Fibroblast of skin of left quadriceps (primary cell): ENCODE results near the gene THBD.

ENCODE experiments used
- DNase-seq, 2 experiments: peaks; one replicate each; pipeline ENCODE4 v3.0.0-alpha.2; 2013; ENCODE audit warnings: low read depth in 2 of 2

Gene THBD

GRCh38 chr20:23084845-23085365 lies 35.4 kb upstream of the THBD start:
- no peak for DNase-seq

GRCh38 chr20:23084282-23084844 lies 34.9 kb upstream of the THBD start:
- DNase-seq, result no peak

DNA sequence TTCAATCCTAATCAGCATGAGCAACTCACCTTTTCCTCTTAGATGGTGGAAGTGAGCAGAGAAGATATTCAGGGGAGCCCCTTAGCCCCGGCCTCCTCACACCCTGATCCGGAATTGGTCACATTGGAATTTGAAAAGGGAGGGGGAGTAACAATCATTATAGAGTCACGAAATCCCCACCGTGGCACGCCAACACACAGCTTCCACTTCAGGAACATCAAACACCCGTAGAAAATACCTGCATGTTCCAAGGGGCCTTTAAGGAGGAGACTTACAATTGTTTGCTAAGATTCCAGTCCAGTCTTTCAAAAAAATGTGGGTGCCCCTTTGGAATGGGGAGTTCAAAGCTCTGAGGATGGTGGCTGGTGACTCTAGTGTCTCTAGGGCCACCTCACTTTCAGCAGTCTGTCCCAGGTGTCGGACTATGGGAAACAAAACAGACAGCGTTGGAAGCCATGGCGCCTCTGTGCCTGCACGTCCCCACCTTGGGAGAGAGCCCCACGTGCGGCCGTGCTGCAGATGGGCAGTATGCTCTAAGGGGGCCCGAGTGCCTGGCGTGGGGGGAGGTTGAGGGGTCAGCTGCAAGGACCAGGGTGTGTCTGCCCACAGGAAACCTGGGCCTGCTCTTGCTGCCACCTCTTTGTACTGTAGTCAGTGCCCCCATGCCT lies 34.2 kb upstream of the THBD start:
- DNase-seq, result no peak

- no peak for DNase-seq
These were observed 33.5 kb upstream of the THBD start for GRCh38 chr20:23082846-23083552.

GRCh38 chr20:23081263-23081819 lies 31.9 kb upstream of the THBD start:
- DNase-seq, result no peak

DNA sequence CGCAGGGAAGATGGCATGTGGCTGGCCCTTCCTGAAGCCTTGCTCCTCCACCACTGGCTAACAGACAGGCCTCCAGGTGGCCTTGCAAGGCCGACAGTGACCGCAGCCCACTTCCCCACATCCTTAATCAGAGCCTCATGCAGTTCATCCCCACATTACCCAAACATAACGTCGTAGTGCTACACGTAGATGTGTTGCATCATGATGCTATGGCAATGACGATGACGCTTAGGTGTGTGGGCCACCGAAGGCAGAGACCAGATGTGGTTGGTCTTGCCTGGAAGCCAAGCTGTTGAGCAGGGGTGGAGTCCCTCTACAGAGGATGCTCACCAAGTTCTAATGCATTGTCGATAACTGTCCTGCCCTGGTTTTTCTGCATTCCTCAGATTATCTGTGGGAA lies 31.0 kb upstream of the THBD start:
- no peak for DNase-seq

DNA sequence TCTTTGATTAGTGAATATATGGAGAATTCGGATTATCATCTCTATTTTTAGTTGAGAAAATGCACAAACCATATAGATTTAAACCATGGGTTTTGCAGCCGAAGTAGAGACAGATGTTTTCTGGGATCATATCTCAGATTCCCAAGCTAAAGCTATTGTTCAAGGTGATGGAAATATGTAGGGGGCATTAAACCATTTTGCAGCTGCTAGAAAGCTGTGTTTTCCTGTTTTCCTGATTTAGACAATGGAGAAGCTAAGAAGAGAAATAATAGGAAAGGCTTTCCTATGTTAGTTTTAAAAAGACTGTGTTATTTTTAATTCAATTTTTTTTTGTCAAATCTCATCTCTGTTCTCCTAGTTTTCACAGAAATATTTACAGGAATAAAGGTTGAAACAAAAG lies 30.5 kb upstream of the THBD start:
- no peak for DNase-seq

DNA sequence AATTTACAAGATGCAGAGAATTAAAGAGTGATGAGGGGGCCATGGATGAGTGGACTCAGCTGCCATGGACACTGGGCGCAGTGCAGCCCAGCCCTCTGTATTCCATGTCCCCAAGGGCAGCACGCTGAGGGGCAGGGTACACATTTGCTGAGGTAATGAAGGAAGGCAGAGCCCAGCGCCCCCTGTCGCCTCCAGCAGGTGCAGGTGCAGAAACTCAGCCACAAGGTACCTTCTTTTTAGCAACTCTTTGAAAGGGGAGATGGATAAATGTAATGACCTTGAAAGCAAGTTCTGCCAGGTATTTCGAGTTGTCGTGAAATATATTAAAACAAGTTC lies 29.5 kb upstream of the THBD start:
- no peak for DNase-seq

- no peak for DNase-seq
These were observed 29.0 kb upstream of the THBD start for GRCh38 chr20:23078351-23079015.

GRCh38 chr20:23077277-23077676 lies 27.8 kb upstream of the THBD start:
- no peak for DNase-seq

GRCh38 chr20:23074052-23074451 lies 24.6 kb upstream of the THBD start:
- no peak for DNase-seq

DNA sequence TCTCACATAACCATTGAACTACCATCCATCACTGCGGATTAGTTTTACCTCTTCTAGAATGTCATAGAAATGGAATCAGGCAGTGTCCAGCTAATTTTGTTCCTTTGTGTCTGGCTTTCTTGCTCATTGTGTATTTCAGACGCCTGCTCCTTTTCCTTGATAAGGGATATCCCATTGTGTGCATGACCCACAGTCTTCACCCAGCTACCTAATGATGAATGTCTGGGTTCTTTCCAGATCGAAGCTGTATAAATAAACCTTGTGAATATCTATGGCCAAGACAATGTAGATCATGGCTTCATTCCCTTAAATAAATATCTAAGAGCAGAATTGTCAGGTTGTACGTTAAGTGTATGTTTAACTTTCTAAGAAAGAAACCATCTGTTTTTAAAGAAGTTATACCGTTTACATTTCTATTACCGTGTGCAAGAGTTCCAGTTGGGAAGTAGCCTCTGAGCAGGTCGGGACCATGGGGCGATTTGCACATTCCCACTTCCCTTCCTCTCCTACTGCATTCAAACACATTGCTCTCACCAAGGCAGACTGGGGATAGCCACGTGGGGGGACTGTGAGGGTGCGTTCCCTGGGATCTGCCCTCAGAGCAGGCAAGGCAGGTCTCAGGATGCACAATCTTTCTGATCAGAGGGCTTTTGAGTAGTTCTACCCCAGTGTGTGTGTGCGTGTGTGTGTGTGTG lies 23.6 kb upstream of the THBD start:
- no peak for DNase-seq

DNA sequence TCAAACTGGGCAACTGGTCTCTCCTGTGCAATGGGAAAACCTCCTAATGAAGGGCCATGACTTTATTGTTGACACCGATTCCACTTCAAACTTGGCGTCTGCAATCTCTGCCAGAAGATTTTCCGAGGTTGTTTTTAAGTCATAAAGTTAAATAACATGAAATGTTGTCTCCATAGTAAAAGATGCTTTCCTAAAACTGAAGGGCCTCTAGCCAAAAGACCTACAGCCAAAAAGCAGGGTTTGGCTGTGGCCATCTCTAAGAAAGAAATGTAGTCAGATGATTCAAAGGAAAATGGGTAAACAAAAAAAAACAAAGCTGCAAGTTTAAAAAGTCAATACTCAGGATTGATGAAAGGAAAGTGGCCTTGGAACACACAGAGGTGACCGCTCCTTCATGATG lies 22.5 kb upstream of the THBD start:
- DNase-seq, result no peak

DNA sequence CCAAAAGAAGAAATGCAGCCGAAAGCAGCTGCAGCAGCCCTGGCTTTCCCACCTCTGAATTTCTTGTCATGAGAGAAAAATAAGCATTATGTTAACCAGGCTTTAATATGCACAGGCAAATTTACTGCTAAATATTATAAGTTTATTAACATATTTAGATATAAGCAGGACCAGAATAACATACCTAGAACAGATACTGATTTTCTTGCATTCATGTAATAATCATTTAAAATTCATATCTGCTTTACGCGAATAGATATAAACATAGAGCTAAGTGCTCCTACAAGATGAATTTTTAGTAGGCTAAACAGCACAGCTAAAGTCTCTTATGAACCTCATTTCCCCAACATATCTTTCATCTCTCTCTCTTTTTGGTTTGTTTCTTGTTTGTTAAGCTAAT lies 21.9 kb upstream of the THBD start:
- no peak for DNase-seq

GRCh38 chr20:23069108-23069507 lies 19.6 kb upstream of the THBD start:
- no peak for DNase-seq

DNA sequence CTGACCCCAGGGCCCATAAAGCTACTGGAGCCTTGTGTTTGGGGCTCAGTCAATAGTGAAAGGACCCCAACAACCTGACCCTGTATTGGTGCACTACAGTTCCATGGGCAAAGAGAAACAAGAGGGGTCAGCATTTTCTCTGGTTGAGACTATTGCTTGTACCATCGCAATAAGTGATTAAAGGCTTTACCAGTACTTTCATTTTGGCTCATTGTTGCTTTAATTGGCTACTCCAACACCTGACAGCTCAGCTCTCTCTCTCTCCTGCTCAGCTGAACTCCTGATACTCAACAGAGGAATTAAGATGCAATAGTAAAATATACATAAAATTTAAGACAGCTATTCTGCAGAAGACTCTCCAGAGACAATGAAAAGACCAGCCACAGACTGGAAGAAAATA lies 18.8 kb upstream of the THBD start:
- DNase-seq, result no peak

DNA sequence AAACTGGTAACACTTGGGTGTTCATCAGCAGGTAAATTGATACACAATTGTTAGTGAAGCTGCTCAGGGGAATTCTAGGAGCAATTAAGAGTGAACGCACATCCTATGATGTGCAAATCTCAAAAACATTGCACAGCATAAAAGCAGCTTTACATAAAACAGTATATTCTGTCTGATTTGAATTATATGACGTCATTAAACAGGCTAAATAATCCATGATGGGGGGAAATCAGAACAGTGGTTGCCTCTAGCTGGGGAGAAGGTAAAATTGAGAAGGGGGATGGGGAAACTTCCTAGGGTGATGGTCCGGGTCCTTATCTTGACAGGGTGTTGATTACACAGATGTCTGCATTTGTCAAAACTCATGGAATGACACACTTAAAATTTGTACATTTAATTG lies 17.3 kb upstream of the THBD start:
- no peak for DNase-seq

- no peak for DNase-seq
These were observed 16.1 kb upstream of the THBD start for GRCh38 chr20:23065266-23066201.

DNA sequence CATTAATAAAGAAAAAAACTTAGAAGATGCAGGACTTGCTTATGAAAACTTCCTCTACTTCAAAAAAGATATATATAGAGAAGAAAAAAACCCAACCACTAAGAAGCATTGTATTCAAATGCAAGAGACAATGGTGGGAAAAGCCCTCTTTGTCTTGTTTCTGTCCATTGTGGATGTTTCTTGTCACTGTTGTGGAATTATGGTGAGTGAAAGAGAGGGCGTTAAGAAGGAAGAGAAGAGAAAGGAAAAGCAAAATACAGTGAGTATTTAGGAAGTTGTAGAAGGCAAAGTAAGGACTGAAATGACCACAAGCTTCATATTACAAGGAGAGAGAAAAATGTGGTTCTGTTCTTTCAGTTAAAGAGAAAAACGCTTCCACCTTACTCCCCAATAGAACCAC lies 14.1 kb upstream of the THBD start:
- no peak for DNase-seq

- DNase-seq, result no peak
These were observed 13.7 kb upstream of the THBD start for GRCh38 chr20:23063168-23063567.

- DNase-seq, result no peak
These were observed 13.2 kb upstream of the THBD start for GRCh38 chr20:23062632-23063031.
